ENCODE data around the gene CCDC33. TPM values are rescaled to one million over a fixed set of nuclear protein-coding genes. Genes with fewer than 3 reads are reported as not detected.

CCDC33 gene
- polyA plus RNA-seq, 10 donors, result 0.05 to 0.31 (median 0.19) TPM; not detected in 7

- no peak for DNase-seq
Observed at GRCh38 chr15:74278207-74278606, 42.1 kb downstream of the CCDC33 start.

- DNase-seq, result peak in 1 of 3 donors; percentile 31
Observed at GRCh38 chr15:74281147-74282133, 45.3 kb downstream of the CCDC33 start.

- DNase-seq, result no peak
Observed at GRCh38 chr15:74283368-74283767, 47.2 kb downstream of the CCDC33 start.

- DNase-seq, result no peak
Observed at GRCh38 chr15:74289671-74290070, 53.5 kb downstream of the CCDC33 start.

- no peak for DNase-seq
Observed at GRCh38 chr15:74290645-74291044, 54.5 kb downstream of the CCDC33 start.

GRCh38 chr15:74291101-74292071, 55.3 kb downstream of the CCDC33 start:
- peak; percentile 70 to 92 (median 86) for DNase-seq

GRCh38 chr15:74293021-74293810, 57.1 kb downstream of the CCDC33 start:
- no peak for DNase-seq

DNA sequence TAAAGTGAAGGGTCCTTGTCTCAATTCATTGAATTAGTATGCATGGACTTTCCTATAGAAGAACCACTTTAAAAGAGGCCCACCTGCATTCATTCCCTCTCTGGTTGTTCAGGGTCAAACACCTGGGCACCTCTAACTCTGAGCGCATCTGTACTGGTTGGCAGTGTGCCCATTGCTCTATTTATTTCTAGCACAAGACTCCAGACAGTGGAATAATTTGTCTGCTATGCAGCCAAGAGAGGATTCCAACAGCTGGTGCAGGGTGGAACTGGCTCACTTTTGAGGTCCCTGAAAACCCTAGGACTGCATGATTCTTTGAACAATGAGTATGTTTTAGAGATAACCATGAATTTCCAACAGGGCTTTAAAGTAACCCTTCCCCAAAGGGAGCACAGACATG, 57.9 kb downstream of the CCDC33 start:
- no peak for DNase-seq

DNA sequence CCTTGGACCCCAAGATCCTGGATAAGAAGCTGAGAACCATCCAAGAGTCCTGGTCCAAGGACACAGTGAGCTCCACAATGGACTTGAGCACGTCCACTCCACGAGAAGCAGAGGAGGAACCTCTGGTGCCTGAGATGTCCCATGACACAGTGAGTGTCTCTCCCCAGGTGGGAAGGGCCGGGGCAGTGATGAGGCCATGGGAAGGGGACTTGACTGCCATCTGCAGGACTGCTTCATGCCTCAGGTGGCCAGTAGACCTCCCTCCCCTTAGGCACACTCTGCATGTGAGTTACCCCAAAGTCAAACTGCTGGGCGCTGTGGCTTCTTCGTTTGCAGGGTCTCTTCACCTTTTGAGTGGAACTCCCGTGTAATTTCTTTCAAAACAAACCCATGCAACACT, 59.7 kb downstream of the CCDC33 start:
- no peak for DNase-seq

- no peak for DNase-seq
Observed at GRCh38 chr15:74297887-74298286, 61.8 kb downstream of the CCDC33 start.

- DNase-seq, result no peak
Observed at GRCh38 chr15:74300057-74300795, 64.1 kb downstream of the CCDC33 start.

DNA sequence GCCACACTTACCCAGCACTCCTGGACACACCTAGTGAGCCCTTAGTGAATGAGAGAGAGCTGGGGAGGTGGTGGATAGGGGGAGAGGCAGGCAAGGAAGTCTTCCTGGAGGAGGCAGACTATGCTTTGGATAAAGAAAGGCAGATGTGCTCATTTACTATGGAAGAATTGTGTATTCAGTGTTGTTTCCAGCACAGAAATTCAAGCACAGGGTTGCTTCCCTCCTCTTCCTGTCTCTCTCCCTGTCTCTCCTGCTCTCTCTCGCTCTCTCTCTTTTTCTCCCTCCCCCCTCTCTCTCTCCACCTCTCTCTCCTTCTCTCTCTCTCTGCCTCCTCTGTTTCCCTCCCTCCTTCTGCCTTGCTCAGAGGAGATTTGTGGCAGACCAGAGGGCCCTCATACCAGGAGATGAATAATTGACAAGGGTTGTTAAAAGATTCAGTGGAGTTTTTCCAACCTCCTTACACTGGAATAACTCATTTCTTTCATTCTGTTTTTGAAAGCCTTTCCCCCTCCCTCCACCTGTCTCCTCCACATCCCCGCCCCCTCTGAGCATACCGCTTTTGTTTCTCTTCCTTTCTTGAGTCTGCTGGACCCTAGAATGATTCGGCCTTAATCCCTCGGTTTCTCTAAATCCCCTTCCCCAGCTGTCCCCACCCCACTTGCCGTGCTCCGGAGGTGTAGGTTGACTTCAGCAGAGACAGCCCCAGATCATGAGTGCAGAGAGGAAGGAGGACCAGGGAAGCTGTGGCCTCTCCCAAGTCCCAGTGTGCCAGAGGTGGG, 65.6 kb downstream of the CCDC33 start:
- no peak for DNase-seq

DNA sequence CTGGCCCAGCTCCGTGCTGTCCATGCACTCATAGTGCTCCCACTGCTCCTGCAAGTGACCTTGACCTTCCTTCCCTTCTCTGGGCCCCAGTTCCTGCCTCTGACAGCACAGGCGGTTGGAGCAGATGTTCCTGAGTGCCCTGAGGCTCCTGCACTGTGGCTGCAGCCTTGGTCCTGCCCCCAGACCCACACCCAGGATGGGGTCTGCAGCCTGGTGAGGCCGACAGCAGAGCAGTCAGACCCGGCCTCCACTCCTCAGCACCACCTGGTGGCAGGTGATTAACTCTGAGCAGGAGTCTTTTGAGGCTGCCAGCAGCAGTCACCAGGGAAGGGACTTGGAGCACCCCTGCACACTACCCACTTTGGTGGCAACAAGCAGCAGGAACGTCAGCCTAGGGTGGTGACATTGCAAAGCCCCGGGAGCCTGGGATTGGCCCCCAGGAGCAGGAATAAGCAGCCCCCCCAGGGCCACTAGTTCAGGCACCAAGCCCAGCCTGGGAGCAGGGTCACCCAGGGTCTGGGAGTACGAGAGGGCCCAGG, 66.8 kb downstream of the CCDC33 start:
- peak in 1 of 3 donors; percentile 60 for DNase-seq

DNA sequence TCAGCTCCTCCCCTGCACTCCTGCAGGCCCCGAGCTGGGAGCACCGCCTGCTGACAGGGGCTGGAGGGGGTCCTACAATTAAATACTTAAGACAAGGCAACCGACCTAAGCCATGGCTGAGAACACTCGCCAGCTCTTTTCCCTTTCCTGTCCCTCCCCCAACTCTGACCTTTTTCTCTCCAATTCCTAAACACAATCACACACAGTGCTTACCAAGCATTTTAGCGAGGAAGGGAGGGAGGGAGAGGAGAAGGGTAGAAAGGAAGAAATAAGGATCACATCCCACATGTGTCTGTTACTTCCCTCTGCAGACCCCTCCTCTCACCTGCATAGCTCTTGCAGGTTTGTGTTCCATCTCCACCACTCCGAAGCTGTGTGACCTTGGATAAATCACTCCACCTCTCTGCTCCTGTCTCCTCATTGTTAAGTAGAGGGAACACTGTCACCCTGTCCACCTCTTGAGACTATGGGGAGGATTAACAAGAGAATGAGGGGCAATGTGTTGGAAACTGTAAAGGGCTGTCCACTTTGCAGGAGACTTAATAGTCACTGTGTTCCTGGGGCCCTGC, 67.7 kb downstream of the CCDC33 start:
- no peak for DNase-seq

GRCh38 chr15:74304431-74304830, 68.3 kb downstream of the CCDC33 start:
- DNase-seq, result no peak

- no peak for DNase-seq
Observed at GRCh38 chr15:74305687-74306086, 69.6 kb downstream of the CCDC33 start.

DNA sequence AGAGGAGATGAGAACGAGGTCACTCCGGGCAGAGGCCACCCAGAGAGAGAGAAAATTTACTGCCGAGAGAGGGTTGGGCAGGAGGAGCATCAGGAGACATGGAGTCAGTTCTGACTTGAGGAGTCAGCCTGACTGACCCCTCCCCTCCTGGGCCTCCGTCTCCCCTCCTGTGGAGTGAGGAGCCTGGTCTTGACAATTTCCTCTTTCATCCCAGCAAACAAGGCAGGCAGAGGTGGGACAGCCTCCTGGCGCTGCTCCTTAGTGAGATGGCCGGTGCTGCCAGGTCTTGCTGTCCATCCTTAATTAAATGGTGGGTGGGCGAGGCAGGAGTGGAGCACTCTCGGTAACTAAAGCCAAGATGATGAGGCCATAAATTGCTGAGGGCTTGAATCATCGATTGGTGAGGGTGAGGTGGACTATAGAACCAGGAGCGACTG, 70.7 kb downstream of the CCDC33 start:
- DNase-seq, result no peak

- DNase-seq, result peak in 1 of 3 donors; percentile 70
Observed at GRCh38 chr15:74307827-74308811, 72.0 kb downstream of the CCDC33 start.

All from muscle of back (tissue), 11 donors.